Suprapubic skin (tissue), 4 donors: ENCODE data around the gene MAP2K7. TPM values are rescaled to one million over a fixed set of nuclear protein-coding genes. Genes with fewer than 3 reads are reported as not detected.
A peak's percentile ranks its signal among the peaks of the same experiment; 100 is the strongest.

Source experiments
- DNase-seq, 2 donors: peaks; one replicate each; pipeline ENCODE4 v3.0.0-alpha.2; 2019; ENCODE audit warnings: low spot score in 2 of 2
- H3K27ac ChIP-seq: fragments of 200-600 bp; sonication (generic); one replicate; pipeline ENCODE4 v1.5.1; 2019
- H3K27me3 ChIP-seq: fragments of 200-600 bp; sonication (generic); one replicate; pipeline ENCODE4 v1.5.1; 2019
- H3K36me3 ChIP-seq: fragments of 200-600 bp; sonication (generic); one replicate; pipeline ENCODE4 v1.5.1; 2019
- H3K4me1 ChIP-seq: fragments of 200-600 bp; sonication (generic); one replicate; pipeline ENCODE4 v1.5.1; 2019
- H3K4me3 ChIP-seq: fragments of 200-600 bp; sonication (generic); one replicate; pipeline ENCODE4 v1.5.1; 2019; ENCODE audit warnings: mild to moderate bottlenecking
- H3K9me3 ChIP-seq: fragments of 200-600 bp; sonication (generic); one replicate; pipeline ENCODE4 v1.5.1; 2019
- EP300 ChIP-seq: sonication (generic); formaldehyde crosslinking; IDR thresholded peaks from one replicate; pipeline ENCODE4 v1.6.1; 2017; ENCODE audit warnings: antibody characterized with exemption
- POLR2A ChIP-seq, 2 donors: fragments of 450-650 bp; IDR thresholded peaks; one replicate each; pipeline ENCODE4 v1.6.1; 2017; ENCODE audit warnings: antibody characterized with exemption in 2 of 2, mild to moderate bottlenecking in 2 of 2, moderate library complexity in 2 of 2
- POLR2AphosphoS5 ChIP-seq, 3 donors: sonication (generic); formaldehyde crosslinking; IDR thresholded peaks; one replicate each; pipeline ENCODE4 v1.6.1; 2017; ENCODE audit warnings: antibody characterized with exemption in 3 of 3
- WGBS: methylation state at CpG from one replicate; pipeline ENCODE4 v1.1.5; 2018; 5-methylcytosine and 5-hydroxymethylcytosine counted together
- total RNA-seq, 4 donors: library from RNA; depleted of rRNA; stranded (reverse); fragments of >200 nt; gene quantifications; one replicate each; pipeline ENCODE4 v1.1.0, GENCODE V29; 2016
- TF ChIP-seq, protein P1 (sequence below), 2 donors: fragments of 200-600 bp in 1 of 2; fragments of 450-650 bp in 1 of 2; sonication (generic) in 1 of 2; IDR thresholded peaks; one replicate each; pipeline ENCODE4 v1.5.1; 2016 to 2019; ENCODE audit warnings: antibody characterized with exemption in 2 of 2, mild to moderate bottlenecking in 1 of 2, moderate library complexity in 1 of 2

Gene MAP2K7
- total RNA-seq, 4 donors from 2014 or later: 25.1 to 52.4 (median 29.3) TPM

DNA sequence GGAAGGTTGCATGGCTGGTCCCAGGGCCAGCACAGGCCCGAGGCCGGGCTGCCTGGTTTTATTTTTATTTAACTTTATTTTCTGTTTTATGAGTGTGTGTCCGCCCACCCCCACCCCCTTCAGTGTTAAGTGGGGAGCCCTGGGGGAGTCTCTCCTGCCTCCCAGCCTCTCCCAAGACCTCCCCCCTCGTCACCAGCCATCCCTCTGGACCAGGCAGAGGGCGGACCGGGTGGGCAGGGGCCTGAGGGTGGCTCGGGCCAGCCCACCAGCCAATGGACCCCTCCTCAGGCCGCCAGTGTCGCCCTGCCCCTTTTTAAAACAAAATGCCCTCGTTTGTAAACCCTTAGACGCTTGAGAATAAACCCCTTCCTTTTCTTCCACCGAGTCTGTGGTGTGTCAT lies 10.4 kb downstream of the MAP2K7 start:
- H3K36me3 ChIP-seq: peaks cover 43% of the 10 kb centered on the region
- no peaks in the 10 kb centered on the region for H3K9me3 ChIP-seq
- peaks cover 48% of the 10 kb centered on the region for H3K27me3 ChIP-seq
- TF ChIP-seq POLR2AphosphoS5 (IDR thresholded peaks at IDR 0.05): no peak
- no peak for TF ChIP-seq POLR2A (IDR thresholded peaks at IDR 0.05)
- TF ChIP-seq, protein P1, sequence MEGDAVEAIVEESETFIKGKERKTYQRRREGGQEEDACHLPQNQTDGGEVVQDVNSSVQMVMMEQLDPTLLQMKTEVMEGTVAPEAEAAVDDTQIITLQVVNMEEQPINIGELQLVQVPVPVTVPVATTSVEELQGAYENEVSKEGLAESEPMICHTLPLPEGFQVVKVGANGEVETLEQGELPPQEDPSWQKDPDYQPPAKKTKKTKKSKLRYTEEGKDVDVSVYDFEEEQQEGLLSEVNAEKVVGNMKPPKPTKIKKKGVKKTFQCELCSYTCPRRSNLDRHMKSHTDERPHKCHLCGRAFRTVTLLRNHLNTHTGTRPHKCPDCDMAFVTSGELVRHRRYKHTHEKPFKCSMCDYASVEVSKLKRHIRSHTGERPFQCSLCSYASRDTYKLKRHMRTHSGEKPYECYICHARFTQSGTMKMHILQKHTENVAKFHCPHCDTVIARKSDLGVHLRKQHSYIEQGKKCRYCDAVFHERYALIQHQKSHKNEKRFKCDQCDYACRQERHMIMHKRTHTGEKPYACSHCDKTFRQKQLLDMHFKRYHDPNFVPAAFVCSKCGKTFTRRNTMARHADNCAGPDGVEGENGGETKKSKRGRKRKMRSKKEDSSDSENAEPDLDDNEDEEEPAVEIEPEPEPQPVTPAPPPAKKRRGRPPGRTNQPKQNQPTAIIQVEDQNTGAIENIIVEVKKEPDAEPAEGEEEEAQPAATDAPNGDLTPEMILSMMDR (IDR thresholded peaks at IDR 0.05): no peak
- TF ChIP-seq EP300: no peak
- peaks cover 50% of the 10 kb centered on the region for H3K4me1 ChIP-seq
- no peak for DNase-seq
- no peak overlapping the region for H3K27ac ChIP-seq
- H3K4me3 ChIP-seq: no peak overlapping the region
- WGBS: 65% methylated on average over 12 of the region's 12 CpGs

GRCh38 chr19:7914598-7915045 lies 10.9 kb downstream of the MAP2K7 start, which contains the start of gene TGFBR3L:
Gene TGFBR3L (plus strand): TSS chr19:7914830.
- H3K9me3 ChIP-seq: no peaks in the 10 kb centered on the region
- H3K36me3 ChIP-seq: peaks cover 38% of the 10 kb centered on the region
- WGBS: 60% methylated on average over 10 of the region's 12 CpGs
- no peak within 1 kb of the TSS for H3K4me3 ChIP-seq
- H3K27ac ChIP-seq: no peak within 1 kb of the TSS
- DNase-seq: no peak
- TF ChIP-seq, protein P1 (IDR thresholded peaks at IDR 0.05): no peak
- TF ChIP-seq POLR2A (IDR thresholded peaks at IDR 0.05): no peak
- no peak for TF ChIP-seq EP300
- TF ChIP-seq POLR2AphosphoS5 (IDR thresholded peaks at IDR 0.05): no peak
- H3K4me1 ChIP-seq: peaks cover 51% of the 10 kb centered on the region
- H3K27me3 ChIP-seq: peaks cover 50% of the 10 kb centered on the region

- Histone ChIP-seq H3K36me3 (peaks cover 29% of the 10 kb centered on the region), H3K27ac (no peak overlapping the region), H3K4me3 (peak overlapping the region; percentile 45), H3K9me3 (no peaks in the 10 kb centered on the region), H3K27me3 (peaks cover 50% of the 10 kb centered on the region), H3K4me1 (peaks cover 56% of the 10 kb centered on the region)
- no peak for DNase-seq
- 48% methylated on average over 21 of the region's 24 CpGs for WGBS
- TF ChIP-seq, protein P1 (IDR thresholded peaks at IDR 0.05): no peak
- TF ChIP-seq POLR2A (IDR thresholded peaks at IDR 0.05) (no peak), EP300 (no peak), POLR2AphosphoS5 (IDR thresholded peaks at IDR 0.05) (no peak)
Measured at GRCh38 chr19:7915250-7916102, 11.8 kb downstream of the MAP2K7 start.

DNA sequence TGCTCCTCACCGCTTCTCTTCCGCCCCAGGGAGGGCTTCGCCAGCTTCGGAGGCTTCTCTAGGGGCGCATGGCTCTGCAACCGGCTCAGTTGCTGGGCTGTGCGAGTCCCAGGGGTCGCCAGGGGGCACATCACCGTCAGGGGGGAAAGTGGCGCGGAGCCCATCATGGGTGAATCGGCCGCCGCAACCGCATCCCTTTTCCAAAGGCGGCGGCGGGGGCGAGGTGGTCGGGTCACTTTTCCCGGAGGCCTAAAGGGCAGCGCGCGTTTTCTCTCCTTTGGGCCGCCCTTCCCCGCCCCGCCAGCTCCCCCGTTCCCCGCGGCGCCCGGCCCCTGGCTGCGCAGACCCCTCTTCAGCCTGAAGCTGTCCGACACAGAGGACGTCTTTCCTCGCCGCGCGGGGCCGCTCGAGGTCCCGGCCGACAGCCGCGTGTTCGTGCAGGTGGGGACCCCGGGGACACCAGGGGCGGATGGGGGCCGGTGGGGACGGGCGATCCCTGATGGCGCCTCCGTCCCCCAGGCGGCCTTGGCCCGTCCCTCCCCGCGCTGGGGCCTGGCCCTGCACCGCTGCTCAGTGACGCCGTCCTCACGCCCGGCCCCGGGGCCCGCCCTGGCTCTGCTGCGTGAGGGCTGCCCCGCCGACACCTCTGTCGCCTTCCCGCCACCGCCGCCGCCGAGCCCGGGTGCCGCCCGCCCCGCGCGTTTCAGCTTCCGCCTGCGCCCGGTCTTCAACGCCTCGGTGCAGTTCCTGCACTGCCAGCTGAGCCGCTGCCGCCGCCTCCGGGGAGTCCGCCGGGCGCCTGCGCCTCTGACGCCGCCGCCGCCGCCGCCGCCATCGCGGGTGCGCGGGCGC lies 12.7 kb downstream of the MAP2K7 start:
- Histone ChIP-seq H3K27me3 (peaks cover 50% of the 10 kb centered on the region), H3K36me3 (peaks cover 21% of the 10 kb centered on the region), H3K9me3 (no peaks in the 10 kb centered on the region), H3K4me3 (peak overlapping the region; percentile 45), H3K4me1 (peaks cover 58% of the 10 kb centered on the region), H3K27ac (no peak overlapping the region)
- TF ChIP-seq POLR2AphosphoS5 (IDR thresholded peaks at IDR 0.05) (no peak), POLR2A (IDR thresholded peaks at IDR 0.05) (no peak), EP300 (no peak)
- TF ChIP-seq, protein P1 (IDR thresholded peaks at IDR 0.05): no peak
- DNase-seq: peak in 1 of 2 donors; percentile 71
- 0% methylated on average over 2 of the region's 104 CpGs for WGBS

DNA sequence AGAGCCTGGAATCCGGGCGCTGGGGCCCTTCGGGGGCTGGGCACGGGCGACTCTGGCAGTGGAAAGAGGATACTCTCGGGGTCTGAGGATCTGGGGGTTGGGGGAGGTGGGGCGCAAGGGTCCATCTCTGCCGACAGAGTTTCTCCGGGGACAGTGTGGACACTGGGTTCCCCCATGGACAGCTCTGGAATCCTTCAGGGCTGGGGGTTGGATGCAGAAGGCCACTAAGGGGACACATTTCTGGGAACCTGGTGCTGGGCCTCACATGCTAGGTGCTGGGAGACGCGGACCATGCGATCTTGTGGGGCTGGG lies 13.2 kb downstream of the MAP2K7 start:
- TF ChIP-seq POLR2A (IDR thresholded peaks at IDR 0.05): no peak
- no peak for TF ChIP-seq EP300
- TF ChIP-seq, protein P1 (IDR thresholded peaks at IDR 0.05): no peak
- TF ChIP-seq POLR2AphosphoS5 (IDR thresholded peaks at IDR 0.05): no peak
- Histone ChIP-seq H3K4me3 (peak overlapping the region; percentile 45), H3K27ac (no peak overlapping the region), H3K27me3 (peaks cover 50% of the 10 kb centered on the region), H3K9me3 (no peaks in the 10 kb centered on the region), H3K4me1 (peaks cover 60% of the 10 kb centered on the region), H3K36me3 (peaks cover 16% of the 10 kb centered on the region)
- WGBS: no CpG with 5 or more reads among the region's 12 CpGs
- peak in 1 of 2 donors; percentile 68 for DNase-seq
